ENCODE measurements around the gene LRP8. TPM values are rescaled to one million over a fixed set of nuclear protein-coding genes. Genes with fewer than 3 reads are reported as not detected.

LRP8 gene
- total RNA-seq, 1 experiment from 2014 or later, result 56.3 TPM

GRCh38 chr1:53359934-53360276, 32.0 kb upstream of the LRP8 start:
- Histone ChIP-seq H4K20me1 (ENCODE audit: insufficient read depth) (no peaks in the 10 kb centered on the region), H3K4me2 (ENCODE audit: low read length) (no peak overlapping the region), H3K4me1 (ENCODE audit: control insufficient read depth in 1 of 2, insufficient read depth in 2 of 2, low read length in 2 of 2) (no peaks in the 10 kb centered on the region), H3K4me3 (replicated peaks in 1 of 2; ENCODE audit: low read depth in 1 of 2, low read length in 2 of 2) (no peak overlapping the region), H3K9me3 (ENCODE audit: control insufficient read depth in 1 of 2, insufficient read depth in 1 of 2, low read depth in 1 of 2, low read length in 2 of 2) (no peaks in the 10 kb centered on the region), H3K9ac (ENCODE audit: low read length) (no peak overlapping the region), H3K27me3 (ENCODE audit: insufficient read depth, low read length) (no peaks in the 10 kb centered on the region), H3K36me3 (ENCODE audit: control insufficient read depth in 1 of 2, insufficient read depth in 2 of 2, low read length in 2 of 2) (no peaks in the 10 kb centered on the region), H3K79me2 (ENCODE audit: insufficient read depth, low read length) (no peaks in the 10 kb centered on the region), H2AFZ (ENCODE audit: low read depth, low read length, poor library complexity, severe bottlenecking) (no peak overlapping the region), H3K27ac (ENCODE audit: low read depth, low read length) (no peak overlapping the region), H3K9me2 (ENCODE audit: insufficient read depth) (no peaks in the 10 kb centered on the region)
- DNase-seq (ENCODE audit: low read depth, low spot score) (no peak), ATAC-seq (no peak)
- ChIA-PET RAD21 (ENCODE audit: low non-redundant PET in 1 of 2, low total read pairs in 2 of 2, uncharacterized antibody in 2 of 2, unreplicated experiment in 2 of 2) (no interaction called here), CTCF (interaction anchor here (1.2 kb wide), 1 partner anchor 33 kb away, joined by 3 read pairs; no protein-coding TSS in a partner anchor), POLR2A (no interaction called here)
- TF ChIP-seq FOSL1 (IDR thresholded peaks at IDR 0.05; ENCODE audit: low read depth), result no peak
- no peak for TF ChIP-seq EZH2 (IDR thresholded peaks at IDR 0.05)
- no peak for TF ChIP-seq SIN3A (IDR thresholded peaks at IDR 0.05; ENCODE audit: low read depth)
- no peak for TF ChIP-seq SRF (IDR thresholded peaks at IDR 0.05; ENCODE audit: low read depth)
- TF ChIP-seq, protein P1, sequence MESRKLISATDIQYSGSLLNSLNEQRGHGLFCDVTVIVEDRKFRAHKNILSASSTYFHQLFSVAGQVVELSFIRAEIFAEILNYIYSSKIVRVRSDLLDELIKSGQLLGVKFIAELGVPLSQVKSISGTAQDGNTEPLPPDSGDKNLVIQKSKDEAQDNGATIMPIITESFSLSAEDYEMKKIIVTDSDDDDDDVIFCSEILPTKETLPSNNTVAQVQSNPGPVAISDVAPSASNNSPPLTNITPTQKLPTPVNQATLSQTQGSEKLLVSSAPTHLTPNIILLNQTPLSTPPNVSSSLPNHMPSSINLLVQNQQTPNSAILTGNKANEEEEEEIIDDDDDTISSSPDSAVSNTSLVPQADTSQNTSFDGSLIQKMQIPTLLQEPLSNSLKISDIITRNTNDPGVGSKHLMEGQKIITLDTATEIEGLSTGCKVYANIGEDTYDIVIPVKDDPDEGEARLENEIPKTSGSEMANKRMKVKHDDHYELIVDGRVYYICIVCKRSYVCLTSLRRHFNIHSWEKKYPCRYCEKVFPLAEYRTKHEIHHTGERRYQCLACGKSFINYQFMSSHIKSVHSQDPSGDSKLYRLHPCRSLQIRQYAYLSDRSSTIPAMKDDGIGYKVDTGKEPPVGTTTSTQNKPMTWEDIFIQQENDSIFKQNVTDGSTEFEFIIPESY (IDR thresholded peaks at IDR 0.05; ENCODE audit: extremely low read depth, insufficient replicate concordance, low read length), result no peak
- TF ChIP-seq CEBPB (IDR thresholded peaks at IDR 0.05; ENCODE audit: low read depth), result no peak
- no peak for TF ChIP-seq ZNF274 (IDR thresholded peaks at IDR 0.05; ENCODE audit: low read depth, low read length)
- no peak for TF ChIP-seq RAD21 (IDR thresholded peaks at IDR 0.05; ENCODE audit: low read depth)
- TF ChIP-seq ZFX (IDR thresholded peaks at IDR 0.05), result no peak
- no peak for TF ChIP-seq POLR2A (IDR thresholded peaks at IDR 0.05; ENCODE audit: borderline replicate concordance, extremely low read depth, insufficient read depth, insufficient read length)
- no peak for TF ChIP-seq ELF1 (IDR thresholded peaks at IDR 0.05; ENCODE audit: borderline replicate concordance, low read depth)
- TF ChIP-seq EZH2phosphoT487 (IDR thresholded peaks at IDR 0.05; ENCODE audit: borderline replicate concordance), result no peak
- TF ChIP-seq, protein P2, sequence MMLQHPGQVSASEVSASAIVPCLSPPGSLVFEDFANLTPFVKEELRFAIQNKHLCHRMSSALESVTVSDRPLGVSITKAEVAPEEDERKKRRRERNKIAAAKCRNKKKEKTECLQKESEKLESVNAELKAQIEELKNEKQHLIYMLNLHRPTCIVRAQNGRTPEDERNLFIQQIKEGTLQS (IDR thresholded peaks at IDR 0.05), result no peak
- TF ChIP-seq, protein P3, sequence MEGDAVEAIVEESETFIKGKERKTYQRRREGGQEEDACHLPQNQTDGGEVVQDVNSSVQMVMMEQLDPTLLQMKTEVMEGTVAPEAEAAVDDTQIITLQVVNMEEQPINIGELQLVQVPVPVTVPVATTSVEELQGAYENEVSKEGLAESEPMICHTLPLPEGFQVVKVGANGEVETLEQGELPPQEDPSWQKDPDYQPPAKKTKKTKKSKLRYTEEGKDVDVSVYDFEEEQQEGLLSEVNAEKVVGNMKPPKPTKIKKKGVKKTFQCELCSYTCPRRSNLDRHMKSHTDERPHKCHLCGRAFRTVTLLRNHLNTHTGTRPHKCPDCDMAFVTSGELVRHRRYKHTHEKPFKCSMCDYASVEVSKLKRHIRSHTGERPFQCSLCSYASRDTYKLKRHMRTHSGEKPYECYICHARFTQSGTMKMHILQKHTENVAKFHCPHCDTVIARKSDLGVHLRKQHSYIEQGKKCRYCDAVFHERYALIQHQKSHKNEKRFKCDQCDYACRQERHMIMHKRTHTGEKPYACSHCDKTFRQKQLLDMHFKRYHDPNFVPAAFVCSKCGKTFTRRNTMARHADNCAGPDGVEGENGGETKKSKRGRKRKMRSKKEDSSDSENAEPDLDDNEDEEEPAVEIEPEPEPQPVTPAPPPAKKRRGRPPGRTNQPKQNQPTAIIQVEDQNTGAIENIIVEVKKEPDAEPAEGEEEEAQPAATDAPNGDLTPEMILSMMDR (IDR thresholded peaks at IDR 0.05 in 2 of 3, conservative IDR thresholded peaks at IDR 0.05 in 1 of 3; ENCODE audit: borderline replicate concordance in 1 of 3, insufficient read depth in 1 of 3, low read depth in 2 of 3, low read length in 2 of 3), result no peak
- BruUV-seq (replicated peaks), result no TSS peak
- intact Hi-C loops (cut with micrococcal nuclease), result no loop called here
